Measurements from ENCODE around the gene SLC2A13.

- TF ChIP-seq JUN (IDR thresholded peaks at IDR 0.05; ENCODE audit: borderline replicate concordance, insufficient read depth, insufficient read length, low read depth) (no peak), POLR2A (IDR thresholded peaks at IDR 0.05; ENCODE audit: low read depth, low read length) (no peak), CTCF (IDR thresholded peaks at IDR 0.05; ENCODE audit: extremely low read depth in 1 of 2, insufficient read depth in 1 of 2, low read depth in 1 of 2, low read length in 2 of 2) (no peak), POLR2AphosphoS5 (IDR thresholded peaks at IDR 0.05; ENCODE audit: insufficient read depth, low read depth, low read length) (no peak)
These were observed 392.3 kb downstream of the SLC2A13 start for GRCh38 chr12:39713552-39713951.
